CD14-positive monocyte (primary cell): ENCODE measurements around the gene C10orf105. TPM values are rescaled to one million over a fixed set of nuclear protein-coding genes. Genes with fewer than 3 reads are reported as not detected.

Source experiments
- DNase-seq, 3 donors: peaks; one replicate each; pipeline ENCODE4 v3.0.0-alpha.2; 2011 to 2022
- H2AFZ ChIP-seq: 2 replicates; pipeline ENCODE4 v1.6.0; 2012; ENCODE audit warnings: mild to moderate bottlenecking, low read depth, low read length, inconsistent platforms; ENCODE audit not compliant: insufficient read depth, poor library complexity, severe bottlenecking
- H3K27ac ChIP-seq, 2 donors: 1 replicate in 1 of 2; 2 replicates in 1 of 2; pipeline ENCODE4 v1.5.1; 2012 to 2013; ENCODE audit warnings: low read length in 2 of 2, control low read depth in 1 of 2, inconsistent platforms in 1 of 2, low read depth in 1 of 2, mild to moderate bottlenecking in 1 of 2
- H3K27me3 ChIP-seq, 2 donors: one replicate each; pipeline versions ENCODE4 v1.6.0 to v1.6.1; 2011 to 2013; ENCODE audit warnings: low read length in 2 of 2; ENCODE audit not compliant: control insufficient read depth in 2 of 2, insufficient read depth in 2 of 2
- H3K36me3 ChIP-seq, 2 donors: replicated peaks in 1 of 2; 1 replicate in 1 of 2; 2 replicates in 1 of 2; pipeline versions ENCODE4 v1.5.1 to v1.6.1; 2012 to 2013; ENCODE audit warnings: low read length in 2 of 2, control low read depth in 1 of 2, inconsistent platforms in 1 of 2, mild to moderate bottlenecking in 1 of 2; ENCODE audit not compliant: insufficient read depth in 2 of 2, control insufficient read depth in 1 of 2
- H3K4me1 ChIP-seq, 2 donors: 1 replicate in 1 of 2; 2 replicates in 1 of 2; pipeline versions ENCODE4 v1.5.1 to v1.6.1; 2012 to 2013; ENCODE audit warnings: low read length in 2 of 2, control low read depth in 1 of 2, inconsistent platforms in 1 of 2, mild to moderate bottlenecking in 1 of 2, moderate library complexity in 1 of 2; ENCODE audit not compliant: insufficient read depth in 2 of 2, control insufficient read depth in 1 of 2
- H3K4me2 ChIP-seq: replicated peaks from 2 replicates; pipeline ENCODE3; 2012; ENCODE audit warnings: low read length, moderate library complexity, mild to moderate bottlenecking; ENCODE audit not compliant: poor library complexity, severe bottlenecking; ENCODE audit errors: extremely low read depth
- H3K4me3 ChIP-seq, 3 experiments: fragments of 200-600 bp in 1 of 3; sonication (generic) in 1 of 3; replicated peaks in 1 of 3; 1 replicate in 2 of 3; 2 replicates in 1 of 3; pipeline ENCODE4 v1.5.1; 2011 to 2013; ENCODE audit warnings: low read length in 3 of 3, mild to moderate bottlenecking in 3 of 3, control low read depth in 2 of 3, low read depth in 2 of 3, inconsistent platforms in 1 of 3, moderate library complexity in 1 of 3
- H3K79me2 ChIP-seq: 2 replicates; pipeline ENCODE4 v1.6.0; 2012; ENCODE audit warnings: mild to moderate bottlenecking, control low read depth, inconsistent platforms, low read length, moderate library complexity; ENCODE audit not compliant: insufficient read depth
- H3K9ac ChIP-seq: 2 replicates; pipeline ENCODE4 v1.6.0; 2017; ENCODE audit warnings: low read length, mild to moderate bottlenecking; ENCODE audit not compliant: insufficient read depth, poor library complexity, severe bottlenecking
- H3K9me3 ChIP-seq, 2 donors: replicated peaks in 1 of 2; 1 replicate in 1 of 2; 2 replicates in 1 of 2; pipeline versions ENCODE4 v1.5.1 to v1.6.1; 2012 to 2013; ENCODE audit warnings: low read length in 2 of 2, control low read depth in 1 of 2; ENCODE audit not compliant: control insufficient read depth in 1 of 2, insufficient read depth in 1 of 2
- H4K20me1 ChIP-seq: 2 replicates; pipeline ENCODE4 v1.6.0; 2012; ENCODE audit warnings: mild to moderate bottlenecking, low read length, control low read depth, moderate library complexity; ENCODE audit not compliant: insufficient read depth
- H3K27ac Mint-ChIP-seq, 7 donors: one replicate each; pipeline ENCODE4 v1.8.0; 2020; ENCODE audit warnings: mild to moderate bottlenecking in 7 of 7, mixed read lengths in 7 of 7, moderate library complexity in 6 of 7, inconsistent platforms in 2 of 7
- H3K27me3 Mint-ChIP-seq, 3 donors: one replicate each; pipeline ENCODE4 v1.8.0; 2021 to 2022; ENCODE audit warnings: low read depth in 3 of 3, mild to moderate bottlenecking in 3 of 3, mixed read lengths in 3 of 3, moderate library complexity in 3 of 3, inconsistent platforms in 1 of 3
- H3K36me3 Mint-ChIP-seq, 2 donors: one replicate each; pipeline ENCODE4 v1.8.0; 2020; ENCODE audit warnings: mixed read lengths in 2 of 2, inconsistent platforms in 1 of 2, mild to moderate bottlenecking in 1 of 2
- H3K4me1 Mint-ChIP-seq: one replicate; pipeline ENCODE4 v1.8.0; 2020; ENCODE audit warnings: mild to moderate bottlenecking, mixed read lengths
- H3K4me3 Mint-ChIP-seq, 2 donors: one replicate each; pipeline ENCODE4 v1.8.0; 2020; ENCODE audit warnings: mild to moderate bottlenecking in 2 of 2, mixed read lengths in 2 of 2, moderate library complexity in 1 of 2
- H3K9me3 Mint-ChIP-seq, 7 donors: one replicate each; pipeline ENCODE4 v1.8.0; 2020 to 2022; ENCODE audit warnings: mixed read lengths in 7 of 7, mild to moderate bottlenecking in 6 of 7, moderate library complexity in 6 of 7, inconsistent platforms in 2 of 7
- WGBS: methylation state at CpG from one replicate; pipeline ENCODE4 v1.1.5; 2013; ENCODE audit warnings: missing lambda C conversion rate; ENCODE audit not compliant: insufficient coverage; 5-methylcytosine and 5-hydroxymethylcytosine counted together
- intact Hi-C, 2 donors: fragments of 100-400 bp; cut with micrococcal nuclease; formaldehyde crosslinking; loops; one replicate each; pipeline versions ENCODE4 v1.15.0 to v1.15.1; 2023
- polyA plus RNA-seq, 3 donors: library from polyadenylated mRNA; depleted of rRNA in 1 of 3; unstranded in 2 of 3; stranded (reverse) in 1 of 3; fragments of 300-500 nt in 2 of 3; fragments of >200 nt in 1 of 3; fragmentation: Illumina TruSeq in 2 of 3; gene quantifications; 1 replicate in 2 of 3; 2 replicates in 1 of 3; pipeline ENCODE4 v1.2.3, GENCODE V29; 2012 to 2021
- TF ChIP-seq, protein P1 (sequence below): fragments of 200-600 bp; IDR thresholded peaks from one replicate; pipeline ENCODE4 v1.8.0; 2022; ENCODE audit warnings: antibody characterized with exemption, mild to moderate bottlenecking

C10orf105 gene
- polyA plus RNA-seq, 3 donors, result 0.18 to 2.4 (median 0.48) TPM

DNA sequence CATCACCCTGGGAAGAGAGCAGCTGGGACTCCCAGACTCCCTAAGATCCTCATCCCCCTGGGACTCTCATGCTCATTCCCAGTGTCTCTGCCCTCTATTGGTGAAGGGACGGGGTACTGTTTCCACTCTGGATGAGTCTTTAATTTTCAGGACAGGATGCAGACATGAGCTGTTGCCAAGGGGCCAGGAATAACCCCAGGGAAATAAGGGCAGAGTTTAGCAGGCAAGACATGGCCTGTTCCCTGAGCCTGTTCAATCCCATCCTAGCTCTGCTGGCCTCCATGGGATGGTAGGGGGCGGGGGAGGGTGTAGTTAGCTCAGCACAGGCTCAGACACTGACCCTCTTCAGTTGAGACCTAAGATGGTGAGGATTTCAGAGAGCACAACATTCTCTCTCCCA, 14.0 kb downstream of the C10orf105 start:
- Histone ChIP-seq H3K9me3 (no peaks in the 10 kb centered on the region), H4K20me1 (no peaks in the 10 kb centered on the region), H3K4me2 (no peak overlapping the region), H3K27ac (no peak overlapping the region), H3K9ac (no peak overlapping the region), H3K79me2 (no peaks in the 10 kb centered on the region), H3K4me3 (no peak overlapping the region), H3K27me3 (no peaks in the 10 kb centered on the region), H3K4me1 (peaks cover 50 to 58% of the 10 kb centered on the region in 2 donors), H3K36me3 (no peaks in the 10 kb centered on the region), H2AFZ (no peak overlapping the region)
- Mint-ChIP-seq H3K4me3 (no peak overlapping the region), H3K27me3 (peaks cover 0 to 1% (median 0%) of the 10 kb centered on the region in 3 donors), H3K4me1 (peaks cover 60% of the 10 kb centered on the region), H3K36me3 (peaks cover 20 to 24% of the 10 kb centered on the region in 2 donors), H3K27ac (no peak overlapping the region), H3K9me3 (peaks cover 0 to 2% (median 0%) of the 10 kb centered on the region in 7 donors)
- TF ChIP-seq, protein P1, sequence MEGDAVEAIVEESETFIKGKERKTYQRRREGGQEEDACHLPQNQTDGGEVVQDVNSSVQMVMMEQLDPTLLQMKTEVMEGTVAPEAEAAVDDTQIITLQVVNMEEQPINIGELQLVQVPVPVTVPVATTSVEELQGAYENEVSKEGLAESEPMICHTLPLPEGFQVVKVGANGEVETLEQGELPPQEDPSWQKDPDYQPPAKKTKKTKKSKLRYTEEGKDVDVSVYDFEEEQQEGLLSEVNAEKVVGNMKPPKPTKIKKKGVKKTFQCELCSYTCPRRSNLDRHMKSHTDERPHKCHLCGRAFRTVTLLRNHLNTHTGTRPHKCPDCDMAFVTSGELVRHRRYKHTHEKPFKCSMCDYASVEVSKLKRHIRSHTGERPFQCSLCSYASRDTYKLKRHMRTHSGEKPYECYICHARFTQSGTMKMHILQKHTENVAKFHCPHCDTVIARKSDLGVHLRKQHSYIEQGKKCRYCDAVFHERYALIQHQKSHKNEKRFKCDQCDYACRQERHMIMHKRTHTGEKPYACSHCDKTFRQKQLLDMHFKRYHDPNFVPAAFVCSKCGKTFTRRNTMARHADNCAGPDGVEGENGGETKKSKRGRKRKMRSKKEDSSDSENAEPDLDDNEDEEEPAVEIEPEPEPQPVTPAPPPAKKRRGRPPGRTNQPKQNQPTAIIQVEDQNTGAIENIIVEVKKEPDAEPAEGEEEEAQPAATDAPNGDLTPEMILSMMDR, result no peak
- DNase-seq, result no peak
- no CpG with 5 or more reads among the region's 2 CpGs for WGBS
- intact Hi-C loops, result loop anchor here in 1 of 2 donors (5.0 kb wide), 1 partner anchor 313 kb away; no protein-coding TSS in a partner anchor

DNA sequence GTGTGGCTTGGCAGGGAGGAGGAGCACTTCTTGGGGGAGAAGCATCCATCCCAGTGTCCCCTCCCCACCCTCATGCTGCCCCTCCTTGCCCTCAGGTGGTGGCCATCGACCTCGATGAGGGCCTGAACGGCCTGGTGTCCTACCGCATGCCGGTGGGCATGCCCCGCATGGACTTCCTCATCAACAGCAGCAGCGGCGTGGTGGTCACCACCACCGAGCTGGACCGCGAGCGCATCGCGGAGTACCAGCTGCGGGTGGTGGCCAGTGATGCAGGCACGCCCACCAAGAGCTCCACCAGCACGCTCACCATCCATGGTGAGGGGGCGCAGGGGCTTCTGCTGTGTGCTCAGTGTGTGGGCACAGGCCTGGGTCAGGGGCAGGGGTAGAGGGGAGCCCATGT, 14.8 kb downstream of the C10orf105 start:
- H3K27ac Mint-ChIP-seq, result no peak overlapping the region

More for the DNA sequence above, 14.8 kb downstream of the C10orf105 start:
- H3K9me3 ChIP-seq, result no peaks in the 10 kb centered on the region
- intact Hi-C loops, result loop anchor here (5.0 kb wide), 3 partner anchors 313 to 393 kb away; no protein-coding TSS in a partner anchor
- H3K36me3 Mint-ChIP-seq, result peaks cover 17 to 21% of the 10 kb centered on the region in 2 donors
- H3K4me1 Mint-ChIP-seq, result peaks cover 60% of the 10 kb centered on the region
- H3K4me3 Mint-ChIP-seq, result no peak overlapping the region
- H3K9me3 Mint-ChIP-seq, result peaks cover 0 to 2% (median 0%) of the 10 kb centered on the region in 7 donors
- H3K27me3 Mint-ChIP-seq, result peaks cover 0 to 1% (median 0%) of the 10 kb centered on the region in 3 donors
- no peak overlapping the region for H3K9ac ChIP-seq
- no peaks in the 10 kb centered on the region for H3K27me3 ChIP-seq
- H3K79me2 ChIP-seq, result no peaks in the 10 kb centered on the region
- WGBS, result 91% methylated on average over 18 of the region's 18 CpGs
- no peak overlapping the region for H3K4me2 ChIP-seq
- H2AFZ ChIP-seq, result no peak overlapping the region
- TF ChIP-seq, protein P1, result no peak
- H3K4me3 ChIP-seq, result no peak overlapping the region
- H3K36me3 ChIP-seq, result no peaks in the 10 kb centered on the region
- peaks cover 51 to 59% of the 10 kb centered on the region in 2 donors for H3K4me1 ChIP-seq
- no peak overlapping the region for H3K27ac ChIP-seq
- DNase-seq, result no peak
- H4K20me1 ChIP-seq, result no peaks in the 10 kb centered on the region
